ENCODE data around the gene FGFBP3. TPM values are rescaled to one million over a fixed set of nuclear protein-coding genes. Genes with fewer than 3 reads are reported as not detected.

The FGFBP3 gene
- total RNA-seq, 1 donor from 2014 or later: 0.81 TPM

DNA sequence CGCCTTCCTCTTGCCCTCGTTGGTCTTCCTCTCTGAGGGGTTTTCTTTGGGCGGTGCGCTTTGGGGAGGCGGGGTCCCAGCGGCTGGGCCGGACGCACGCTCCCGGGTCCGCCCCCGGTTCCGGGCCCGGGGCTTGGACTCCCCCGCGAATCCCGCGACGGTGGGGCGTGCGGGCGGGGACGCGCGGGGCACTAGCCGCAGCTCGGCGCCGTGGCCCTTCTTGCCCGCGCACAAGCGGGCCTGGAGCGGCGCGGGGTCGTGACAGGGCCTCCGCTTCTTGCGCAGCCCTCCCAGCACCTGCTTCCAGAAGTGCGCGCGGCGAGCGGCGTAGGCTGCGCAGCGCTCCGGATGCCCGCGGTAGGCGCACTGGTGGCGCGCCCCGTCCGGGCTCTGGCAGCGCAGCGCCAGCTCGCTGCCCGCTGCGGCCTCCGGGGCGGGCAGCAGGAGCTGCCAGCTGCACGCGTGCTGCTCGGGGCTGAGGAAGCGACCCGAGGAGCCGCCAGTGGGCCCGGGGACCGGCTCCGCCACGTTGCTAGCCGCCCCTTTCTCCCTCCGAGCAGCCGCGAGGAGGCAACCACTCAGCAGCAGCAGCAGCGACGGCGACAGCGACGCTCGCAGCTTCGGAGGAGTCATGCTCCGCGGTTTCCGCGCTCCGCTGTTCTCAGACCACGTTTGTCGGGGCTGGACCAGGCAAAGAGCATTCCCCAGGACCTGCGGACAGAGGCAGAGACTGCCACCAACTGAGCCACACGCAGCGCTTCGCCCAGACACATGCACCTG, 759 bp downstream of the FGFBP3 start:
- DNase-seq: peak; percentile 90
- H3K4me3 ChIP-seq: peak overlapping the region; percentile 78
- peak; percentile 55 for TF ChIP-seq CTCF (IDR thresholded peaks at IDR 0.05)
- no peaks in the 10 kb centered on the region for H3K27me3 ChIP-seq
- intact Hi-C loops (cut with DNase I): no loop called here
- H3K27ac ChIP-seq: peak overlapping the region; percentile 64
- peaks cover 8% of the 10 kb centered on the region for H3K4me1 ChIP-seq
- no peaks in the 10 kb centered on the region for H3K9me3 ChIP-seq
- no peaks in the 10 kb centered on the region for H3K36me3 ChIP-seq
- ATAC-seq: peak; percentile 97

GRCh38 chr10:91907914-91908336, 1.4 kb downstream of the FGFBP3 start:
- ATAC-seq (no peak), DNase-seq (no peak)
- Histone ChIP-seq H3K4me1 (peaks cover 8% of the 10 kb centered on the region), H3K27me3 (no peaks in the 10 kb centered on the region), H3K36me3 (no peaks in the 10 kb centered on the region), H3K4me3 (peak overlapping the region; percentile 78), H3K9me3 (no peaks in the 10 kb centered on the region), H3K27ac (peak overlapping the region; percentile 64)
- no peak for TF ChIP-seq CTCF (IDR thresholded peaks at IDR 0.05)
- intact Hi-C loops (cut with DNase I): no loop called here

GRCh38 chr10:91907033-91907594, 2.2 kb downstream of the FGFBP3 start:
- no peak for TF ChIP-seq CTCF (IDR thresholded peaks at IDR 0.05)
- no peak for DNase-seq
- no peak overlapping the region for H3K27ac ChIP-seq
- H3K4me1 ChIP-seq: peaks cover 8% of the 10 kb centered on the region
- ATAC-seq: no peak
- no peaks in the 10 kb centered on the region for H3K9me3 ChIP-seq
- H3K4me3 ChIP-seq: no peak overlapping the region
- intact Hi-C loops (cut with DNase I): no loop called here
- no peaks in the 10 kb centered on the region for H3K27me3 ChIP-seq
- H3K36me3 ChIP-seq: no peaks in the 10 kb centered on the region

DNA sequence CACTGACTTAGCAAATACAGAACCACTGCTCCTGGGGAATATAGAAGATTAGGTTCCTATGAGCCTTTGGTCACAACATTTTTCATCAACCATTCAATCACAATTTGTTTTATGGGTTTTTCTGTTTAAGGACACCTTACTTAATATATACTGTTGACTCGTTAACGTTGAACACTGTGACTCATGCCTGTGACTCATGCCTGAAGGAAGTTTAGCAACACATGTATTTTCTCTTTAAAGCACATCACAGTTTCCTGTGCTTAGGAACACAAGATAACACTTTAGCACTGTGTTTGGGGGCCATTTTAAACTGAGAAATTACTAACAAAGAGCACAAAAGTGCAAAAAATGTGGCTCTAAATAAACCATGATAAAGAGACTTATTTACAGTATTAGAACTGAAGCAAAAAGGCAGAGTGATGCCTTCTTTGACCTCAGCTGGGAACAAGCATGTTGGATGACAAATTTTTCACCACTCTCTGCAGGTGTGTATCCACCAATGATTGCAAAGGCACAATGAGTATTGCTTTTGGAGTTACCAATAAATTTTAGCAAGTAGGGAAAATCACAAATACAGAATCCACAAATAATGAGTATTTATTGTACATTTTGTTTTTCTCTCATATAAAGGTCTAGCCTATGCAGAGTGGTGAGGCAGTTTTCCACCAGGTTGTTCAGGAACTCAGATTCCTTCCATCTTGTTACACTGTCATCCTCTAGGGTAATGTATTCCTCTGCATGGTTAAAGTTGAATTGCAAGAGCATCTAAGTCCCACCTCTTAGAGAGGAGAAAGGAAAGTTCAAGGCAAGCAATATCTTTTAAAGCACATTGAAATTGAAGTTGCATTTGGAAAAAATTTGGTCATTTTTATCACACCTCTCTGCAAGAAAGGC, 7.3 kb downstream of the FGFBP3 start:
- no peak for TF ChIP-seq CTCF (IDR thresholded peaks at IDR 0.05)
- no peak overlapping the region for H3K4me3 ChIP-seq
- ATAC-seq: peak; percentile 91
- no peaks in the 10 kb centered on the region for H3K4me1 ChIP-seq
- H3K27me3 ChIP-seq: no peaks in the 10 kb centered on the region
- no peak overlapping the region for H3K27ac ChIP-seq
- DNase-seq: no peak
- H3K9me3 ChIP-seq: no peaks in the 10 kb centered on the region
- intact Hi-C loops (cut with DNase I): no loop called here
- H3K36me3 ChIP-seq: no peaks in the 10 kb centered on the region

DNA sequence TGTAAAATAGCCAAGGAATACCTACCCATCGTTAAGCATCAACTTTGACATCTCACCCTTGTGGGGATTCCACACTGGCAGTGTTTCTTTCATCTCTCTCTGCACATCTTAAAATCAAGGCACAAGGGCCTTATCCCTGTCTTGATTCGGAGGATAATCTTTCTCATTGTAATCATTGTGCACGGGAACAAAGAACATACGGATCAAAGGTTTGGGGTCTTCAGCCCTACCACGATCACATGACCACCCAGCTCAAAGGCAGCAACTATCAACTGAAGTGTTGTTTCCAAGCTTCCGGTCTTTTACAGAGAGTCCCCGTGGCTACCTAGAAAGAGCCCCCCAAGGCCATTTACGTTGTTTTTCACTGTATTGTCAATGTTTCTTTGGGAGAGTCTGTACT, 11.9 kb downstream of the FGFBP3 start:
- H3K36me3 ChIP-seq: no peaks in the 10 kb centered on the region
- intact Hi-C loops (cut with DNase I): no loop called here
- TF ChIP-seq CTCF (IDR thresholded peaks at IDR 0.05): no peak

More for the DNA sequence above, 11.9 kb downstream of the FGFBP3 start:
- DNase-seq (no peak), ATAC-seq (no peak)
- Histone ChIP-seq H3K27ac (no peak overlapping the region), H3K9me3 (no peaks in the 10 kb centered on the region), H3K4me1 (no peaks in the 10 kb centered on the region), H3K27me3 (no peaks in the 10 kb centered on the region), H3K4me3 (no peak overlapping the region)

All from upper lobe of right lung (tissue), 1 donor.